Renal cortical epithelial cell (primary cell): Measurements from ENCODE around the gene CCR3. TPM values are rescaled to one million over a fixed set of nuclear protein-coding genes. Genes with fewer than 3 reads are reported as not detected.

Experiments
- DNase-seq: peaks from one replicate; pipeline ENCODE4 v3.0.0-alpha.2; 2011; ENCODE audit warnings: low read depth
- total RNA-seq: library from RNA; depleted of rRNA; stranded (reverse); fragments of >200 nt; gene quantifications from 2 replicates; pipeline ENCODE4 v1.2.3, GENCODE V29; 2014

CCR3 gene
- total RNA-seq, 1 donor from 2014 or later: not detected

- no peak for DNase-seq
Observed at GRCh38 chr3:46221391-46221790, 20.9 kb upstream of the CCR3 start.

- DNase-seq: no peak
Observed at GRCh38 chr3:46221938-46222337, 20.3 kb upstream of the CCR3 start.

- DNase-seq: no peak
Observed at GRCh38 chr3:46222435-46223161, 19.7 kb upstream of the CCR3 start.

- no peak for DNase-seq
Observed at GRCh38 chr3:46228260-46229242, 13.7 kb upstream of the CCR3 start.

- DNase-seq: no peak
Observed at GRCh38 chr3:46231323-46231722, 10.9 kb upstream of the CCR3 start.

GRCh38 chr3:46233194-46233593 lies 9.1 kb upstream of the CCR3 start:
- DNase-seq: no peak

- DNase-seq: no peak
Observed at GRCh38 chr3:46235425-46235824, 6.8 kb upstream of the CCR3 start.

- no peak for DNase-seq
Observed at GRCh38 chr3:46236294-46237054, 5.8 kb upstream of the CCR3 start.

- DNase-seq: no peak
Observed at GRCh38 chr3:46238386-46238785, 3.9 kb upstream of the CCR3 start.

GRCh38 chr3:46239301-46239938 lies 2.8 kb upstream of the CCR3 start:
- DNase-seq: peak; percentile 4

- no peak for DNase-seq
Observed at GRCh38 chr3:46239952-46240351, 2.3 kb upstream of the CCR3 start.

- DNase-seq: no peak
Observed at GRCh38 chr3:46243560-46243959, 1.3 kb downstream of the CCR3 start.

- no peak for DNase-seq
Observed at GRCh38 chr3:46245146-46245545, 2.9 kb downstream of the CCR3 start.

GRCh38 chr3:46252980-46253379 lies 10.7 kb downstream of the CCR3 start:
- no peak for DNase-seq

- no peak for DNase-seq
Observed at GRCh38 chr3:46258525-46258924, 16.3 kb downstream of the CCR3 start.

- no peak for DNase-seq
Observed at GRCh38 chr3:46261926-46262594, 19.8 kb downstream of the CCR3 start.

GRCh38 chr3:46264002-46264401 lies 21.7 kb downstream of the CCR3 start:
- no peak for DNase-seq

- DNase-seq: peak; percentile 50
Observed at GRCh38 chr3:46266598-46266997, 24.3 kb downstream of the CCR3 start.

- no peak for DNase-seq
Observed at GRCh38 chr3:46269556-46269955, 27.3 kb downstream of the CCR3 start.

- no peak for DNase-seq
Observed at GRCh38 chr3:46270474-46270873, 28.2 kb downstream of the CCR3 start.

- DNase-seq: no peak
Observed at GRCh38 chr3:46271209-46271745, 29.0 kb downstream of the CCR3 start.
